Endodermal cell (in vitro differentiated cells): ENCODE measurements around the gene CHST6. TPM values are rescaled to one million over a fixed set of nuclear protein-coding genes. Genes with fewer than 3 reads are reported as not detected.

ENCODE experiments used
- DNase-seq: peaks from one replicate; pipeline ENCODE4 v3.0.0-alpha.2; 2017
- H3K27ac ChIP-seq: 2 replicates; pipeline ENCODE4 v1.5.1; 2013; ENCODE audit warnings: mild to moderate bottlenecking, low read depth, low read length, moderate library complexity
- H3K27me3 ChIP-seq: 2 replicates; pipeline ENCODE4 v1.6.1; 2013; ENCODE audit warnings: mild to moderate bottlenecking, low read length, moderate library complexity; ENCODE audit not compliant: insufficient read depth, control insufficient read depth, poor library complexity, severe bottlenecking
- H3K36me3 ChIP-seq: 2 replicates; pipeline ENCODE4 v1.7.0; 2013; ENCODE audit warnings: mild to moderate bottlenecking, low read length, moderate library complexity; ENCODE audit not compliant: control insufficient read depth, insufficient read depth
- H3K4me1 ChIP-seq: one replicate; pipeline ENCODE4 v1.7.0; 2013; ENCODE audit warnings: low read length; ENCODE audit not compliant: control insufficient read depth, insufficient read depth
- H3K4me3 ChIP-seq: 2 replicates; pipeline ENCODE4 v1.5.1; 2013; ENCODE audit warnings: mild to moderate bottlenecking, low read length, moderate library complexity
- H3K9ac ChIP-seq: 2 replicates; pipeline ENCODE4 v1.6.1; 2013; ENCODE audit warnings: mild to moderate bottlenecking, low read length, moderate library complexity; ENCODE audit not compliant: poor library complexity, severe bottlenecking; ENCODE audit errors: extremely low read depth
- H3K9me3 ChIP-seq: 2 replicates; pipeline ENCODE4 v1.6.1; 2013; ENCODE audit warnings: mild to moderate bottlenecking, low read length, moderate library complexity; ENCODE audit not compliant: control insufficient read depth
- H3K27ac Mint-ChIP-seq: 2 replicates; pipeline ENCODE4 v1.8.0; 2020; ENCODE audit warnings: mixed read lengths
- H3K27me3 Mint-ChIP-seq: 2 replicates; pipeline ENCODE4 v1.8.0; 2021; ENCODE audit warnings: mild to moderate bottlenecking, mixed read lengths; ENCODE audit not compliant: insufficient read depth
- H3K36me3 Mint-ChIP-seq: 2 replicates; pipeline ENCODE4 v1.8.0; 2020; ENCODE audit warnings: low read depth, mixed read lengths
- H3K4me1 Mint-ChIP-seq: 2 replicates; pipeline ENCODE4 v1.8.0; 2020; ENCODE audit warnings: mixed read lengths
- H3K4me3 Mint-ChIP-seq: 2 replicates; pipeline ENCODE4 v1.8.0; 2020; ENCODE audit warnings: mild to moderate bottlenecking, moderate library complexity, mixed read lengths
- H3K9me3 Mint-ChIP-seq: 2 replicates; pipeline ENCODE4 v1.8.0; 2020; ENCODE audit warnings: mild to moderate bottlenecking, mixed read lengths
- CTCF ChIP-seq: fragments of 200-600 bp; sonication (generic); conservative IDR thresholded peaks from 2 replicates; pipeline ENCODE4 v1.5.0; 2021; ENCODE audit warnings: antibody characterized with exemption, mild to moderate bottlenecking
- WGBS, 2 experiments: methylation state at CpG; one replicate each; pipeline versions ENCODE4 v1.1.5 to v1.1.7; 2013; ENCODE audit warnings: missing lambda C conversion rate in 2 of 2, mixed read lengths in 1 of 2; ENCODE audit not compliant: insufficient coverage in 1 of 2, insufficient read length in 1 of 2; 5-methylcytosine and 5-hydroxymethylcytosine counted together
- total RNA-seq, 2 donors: library from RNA; stranded (reverse); fragmentation: NEBNext Ultra II Directional in 1 of 2; extraction: Animal tissue kit (Norgen Biotek cat#: 25700) in 1 of 2; gene quantifications; 2 replicates in 1 of 2; 3 replicates in 1 of 2; pipeline ENCODE4 v1.2.1, GENCODE V29; 2021

CHST6 gene
- total RNA-seq, 2 donors from 2014 or later: 13.5 to 15.9 TPM

GRCh38 chr16:75529959-75530358 lies 34.7 kb upstream of the CHST6 start:
- H3K27me3 ChIP-seq: no peaks in the 10 kb centered on the region
- no peak overlapping the region for H3K27ac Mint-ChIP-seq
- H3K27ac ChIP-seq: no peak overlapping the region
- H3K4me3 Mint-ChIP-seq: no peak overlapping the region
- H3K27me3 Mint-ChIP-seq: no peaks in the 10 kb centered on the region
- TF ChIP-seq CTCF: no peak
- 96% methylated on average over 25 to 29 of the region's 29 CpGs for WGBS, 2 experiments
- H3K4me3 ChIP-seq: no peak overlapping the region
- no peaks in the 10 kb centered on the region for H3K4me1 Mint-ChIP-seq
- H3K36me3 Mint-ChIP-seq: no peaks in the 10 kb centered on the region
- no peaks in the 10 kb centered on the region for H3K9me3 ChIP-seq
- no peaks in the 10 kb centered on the region for H3K9me3 Mint-ChIP-seq
- H3K4me1 ChIP-seq: no peaks in the 10 kb centered on the region
- no peaks in the 10 kb centered on the region for H3K36me3 ChIP-seq
- H3K9ac ChIP-seq: no peak overlapping the region
- DNase-seq: no peak

GRCh38 chr16:75529056-75529905 lies 34.0 kb upstream of the CHST6 start:
- Histone ChIP-seq H3K4me3 (no peak overlapping the region), H3K9ac (no peak overlapping the region), H3K9me3 (no peaks in the 10 kb centered on the region), H3K36me3 (no peaks in the 10 kb centered on the region), H3K27me3 (no peaks in the 10 kb centered on the region), H3K4me1 (no peaks in the 10 kb centered on the region), H3K27ac (no peak overlapping the region)
- no peak for TF ChIP-seq CTCF
- Mint-ChIP-seq H3K4me1 (no peaks in the 10 kb centered on the region), H3K36me3 (no peaks in the 10 kb centered on the region), H3K27me3 (no peaks in the 10 kb centered on the region), H3K27ac (no peak overlapping the region), H3K4me3 (no peak overlapping the region), H3K9me3 (no peaks in the 10 kb centered on the region)
- 95 to 96% methylated on average over 66 to 81 of the region's 81 CpGs for WGBS, 2 experiments
- DNase-seq: peak; percentile 41

- Mint-ChIP-seq H3K27me3 (no peaks in the 10 kb centered on the region), H3K36me3 (no peaks in the 10 kb centered on the region), H3K4me3 (no peak overlapping the region), H3K4me1 (no peaks in the 10 kb centered on the region), H3K27ac (no peak overlapping the region), H3K9me3 (no peaks in the 10 kb centered on the region)
- Histone ChIP-seq H3K36me3 (no peaks in the 10 kb centered on the region), H3K27me3 (no peaks in the 10 kb centered on the region), H3K27ac (no peak overlapping the region), H3K9ac (no peak overlapping the region), H3K9me3 (no peaks in the 10 kb centered on the region), H3K4me1 (no peaks in the 10 kb centered on the region), H3K4me3 (no peak overlapping the region)
- TF ChIP-seq CTCF: no peak
- 97% methylated on average over 5 of the region's 5 CpGs; no CpG with 5 or more reads in 1 of the 2 experiments for WGBS, 2 experiments
- no peak for DNase-seq
Observed at GRCh38 chr16:75527825-75528299, 32.6 kb upstream of the CHST6 start.
